GM18505 (cell line): Measurements from ENCODE around the gene HOXC13.

Source experiments
- ATAC-seq: cut with Tn5 transposase; IDR thresholded peaks from one replicate; pipeline ENCODE4 v1.9.1; 2021; ENCODE audit not compliant: unreplicated experiment
- POLR2A ChIP-seq: IDR thresholded peaks from 4 replicates; pipeline ENCODE4 v1.6.1; 2011; ENCODE audit warnings: borderline replicate concordance; ENCODE audit not compliant: insufficient read depth, insufficient read length; ENCODE audit errors: extremely low read depth

Gene HOXC13

GRCh38 chr12:53930591-53931255 lies 7.9 kb upstream of the HOXC13 start:
- TF ChIP-seq POLR2A, result no peak
- ATAC-seq, result no peak

GRCh38 chr12:53931844-53932581 lies 6.6 kb upstream of the HOXC13 start:
- no peak for ATAC-seq
- no peak for TF ChIP-seq POLR2A

- no peak for ATAC-seq
- TF ChIP-seq POLR2A, result no peak
Measured at GRCh38 chr12:53932915-53933314, 5.7 kb upstream of the HOXC13 start.

- no peak for ATAC-seq
- no peak for TF ChIP-seq POLR2A
Measured at GRCh38 chr12:53935383-53936341, 3.0 kb upstream of the HOXC13 start.

GRCh38 chr12:53937099-53937498 lies 1.5 kb upstream of the HOXC13 start:
- no peak for ATAC-seq
- TF ChIP-seq POLR2A, result no peak

- no peak for TF ChIP-seq POLR2A
- no peak for ATAC-seq
Measured at GRCh38 chr12:53937596-53938325, 870 bp upstream of the HOXC13 start.

- ATAC-seq, result no peak
- no peak for TF ChIP-seq POLR2A
Measured at GRCh38 chr12:53939141-53940108, 794 bp downstream of the HOXC13 start.

- TF ChIP-seq POLR2A, result no peak
- no peak for ATAC-seq
Measured at GRCh38 chr12:53940443-53941014, 1.9 kb downstream of the HOXC13 start.

- ATAC-seq, result no peak
Measured at GRCh38 chr12:53941187-53941586, 2.6 kb downstream of the HOXC13 start.

GRCh38 chr12:53941750-53942149 lies 3.1 kb downstream of the HOXC13 start:
- ATAC-seq, result no peak
- TF ChIP-seq POLR2A, result no peak

More at GRCh38 chr12:53941187-53941586, 2.6 kb downstream of the HOXC13 start:
- TF ChIP-seq POLR2A, result no peak

GRCh38 chr12:53942467-53942997 lies 3.9 kb downstream of the HOXC13 start:
- no peak for TF ChIP-seq POLR2A
- no peak for ATAC-seq

GRCh38 chr12:53944209-53944608 lies 5.6 kb downstream of the HOXC13 start:
- no peak for TF ChIP-seq POLR2A
- ATAC-seq, result no peak
